Thyroid gland (tissue), 4 donors: ENCODE data around the gene FDXACB1. TPM values are rescaled to one million over a fixed set of nuclear protein-coding genes. Genes with fewer than 3 reads are reported as not detected.
A peak's percentile ranks its signal among the peaks of the same experiment; 100 is the strongest.

Experiments
- DNase-seq, 2 donors: peaks; one replicate each; pipeline ENCODE4 v3.0.0-alpha.2; 2019
- H3K27ac ChIP-seq, 3 donors: fragments of 200-600 bp; sonication (generic); 1 replicate in 2 of 3; 2 replicates in 1 of 3; pipeline ENCODE4 v1.5.1; 2016 to 2019; ENCODE audit warnings: mild to moderate bottlenecking in 1 of 3, moderate library complexity in 1 of 3
- H3K27me3 ChIP-seq: fragments of 200-600 bp; sonication (generic); one replicate; pipeline ENCODE4 v1.5.1; 2019
- H3K36me3 ChIP-seq, 2 donors: fragments of 200-600 bp; sonication (generic); one replicate each; pipeline ENCODE4 v1.5.1; 2016 to 2019
- H3K4me1 ChIP-seq, 2 donors: fragments of 200-600 bp; sonication (generic); one replicate each; pipeline ENCODE4 v1.5.1; 2017 to 2019
- H3K4me3 ChIP-seq, 3 donors: fragments of 200-600 bp; sonication (generic); replicated peaks in 1 of 3; 1 replicate in 2 of 3; 2 replicates in 1 of 3; pipeline ENCODE4 v1.5.1; 2016; ENCODE audit warnings: mild to moderate bottlenecking in 1 of 3
- H3K9me3 ChIP-seq: fragments of 200-600 bp; sonication (generic); one replicate; pipeline ENCODE4 v1.5.1; 2017
- POLR2A ChIP-seq, 2 donors: fragments of 450-650 bp; IDR thresholded peaks; one replicate each; pipeline ENCODE4 v1.6.1; 2017; ENCODE audit warnings: antibody characterized with exemption in 2 of 2, mild to moderate bottlenecking in 2 of 2, moderate library complexity in 1 of 2
- WGBS, 2 donors: methylation state at CpG; one replicate each; pipeline ENCODE4 v1.1.5; 2017; 5-methylcytosine and 5-hydroxymethylcytosine counted together
- intact Hi-C: fragments of 100-400 bp; cut with DNase I; formaldehyde crosslinking; loops from one replicate; pipeline ENCODE4 v1.15.1; 2023
- total RNA-seq, 4 donors: library from RNA; depleted of rRNA; stranded (reverse); fragments of >200 nt; gene quantifications; one replicate each; pipeline ENCODE4 v1.2.3, GENCODE V29; 2016
- TF ChIP-seq, protein P1 (sequence below), 6 experiments: fragments of 200-600 bp in 3 of 6; fragments of 450-650 bp in 3 of 6; sonication (generic) in 3 of 6; IDR thresholded peaks; one replicate each; pipeline ENCODE4 v1.5.1; 2016 to 2019; ENCODE audit warnings: antibody characterized with exemption in 6 of 6, mild to moderate bottlenecking in 2 of 6, inconsistent platforms in 1 of 6, moderate library complexity in 1 of 6

Gene FDXACB1
- total RNA-seq, 4 donors from 2014 or later, result 1.8 to 3.0 (median 2.8) TPM

DNA sequence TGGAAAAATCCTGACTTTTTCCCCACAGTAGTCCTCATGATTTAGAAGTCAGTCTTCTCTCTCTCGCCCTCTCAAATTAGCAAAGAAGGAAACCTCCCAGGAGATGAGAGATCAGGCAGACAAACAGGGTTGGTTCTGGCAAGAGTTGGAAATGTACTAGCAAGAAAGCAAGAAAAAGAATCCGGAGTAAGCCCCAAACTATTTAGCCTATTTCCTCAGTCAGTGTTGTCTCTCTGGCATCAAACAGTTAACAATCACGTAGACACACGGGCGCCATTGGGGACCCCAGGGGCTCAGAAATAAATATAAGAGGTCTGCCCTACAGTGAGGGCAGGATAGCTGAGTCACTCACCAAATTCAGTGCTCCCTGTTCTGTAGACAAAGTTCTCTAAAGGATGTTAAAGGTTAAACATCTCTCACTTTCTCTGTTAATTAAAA lies 44.4 kb upstream of the FDXACB1 start:
- H3K9me3 ChIP-seq, result no peaks in the 10 kb centered on the region
- WGBS, 2 donors, result 14 to 29% methylated on average over 5 of the region's 5 CpGs
- H3K4me3 ChIP-seq, result no peak overlapping the region
- H3K27ac ChIP-seq, result peak overlapping the region; percentile 83 to 95 (median 94)
- no peaks in the 10 kb centered on the region for H3K27me3 ChIP-seq
- H3K36me3 ChIP-seq, result no peaks in the 10 kb centered on the region
- peaks cover 34 to 51% of the 10 kb centered on the region in 2 donors for H3K4me1 ChIP-seq
- TF ChIP-seq, protein P1, sequence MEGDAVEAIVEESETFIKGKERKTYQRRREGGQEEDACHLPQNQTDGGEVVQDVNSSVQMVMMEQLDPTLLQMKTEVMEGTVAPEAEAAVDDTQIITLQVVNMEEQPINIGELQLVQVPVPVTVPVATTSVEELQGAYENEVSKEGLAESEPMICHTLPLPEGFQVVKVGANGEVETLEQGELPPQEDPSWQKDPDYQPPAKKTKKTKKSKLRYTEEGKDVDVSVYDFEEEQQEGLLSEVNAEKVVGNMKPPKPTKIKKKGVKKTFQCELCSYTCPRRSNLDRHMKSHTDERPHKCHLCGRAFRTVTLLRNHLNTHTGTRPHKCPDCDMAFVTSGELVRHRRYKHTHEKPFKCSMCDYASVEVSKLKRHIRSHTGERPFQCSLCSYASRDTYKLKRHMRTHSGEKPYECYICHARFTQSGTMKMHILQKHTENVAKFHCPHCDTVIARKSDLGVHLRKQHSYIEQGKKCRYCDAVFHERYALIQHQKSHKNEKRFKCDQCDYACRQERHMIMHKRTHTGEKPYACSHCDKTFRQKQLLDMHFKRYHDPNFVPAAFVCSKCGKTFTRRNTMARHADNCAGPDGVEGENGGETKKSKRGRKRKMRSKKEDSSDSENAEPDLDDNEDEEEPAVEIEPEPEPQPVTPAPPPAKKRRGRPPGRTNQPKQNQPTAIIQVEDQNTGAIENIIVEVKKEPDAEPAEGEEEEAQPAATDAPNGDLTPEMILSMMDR (IDR thresholded peaks at IDR 0.05), result no peak
- no peak for TF ChIP-seq POLR2A (IDR thresholded peaks at IDR 0.05)
- intact Hi-C loops, result no loop called here
- no peak for DNase-seq

DNA sequence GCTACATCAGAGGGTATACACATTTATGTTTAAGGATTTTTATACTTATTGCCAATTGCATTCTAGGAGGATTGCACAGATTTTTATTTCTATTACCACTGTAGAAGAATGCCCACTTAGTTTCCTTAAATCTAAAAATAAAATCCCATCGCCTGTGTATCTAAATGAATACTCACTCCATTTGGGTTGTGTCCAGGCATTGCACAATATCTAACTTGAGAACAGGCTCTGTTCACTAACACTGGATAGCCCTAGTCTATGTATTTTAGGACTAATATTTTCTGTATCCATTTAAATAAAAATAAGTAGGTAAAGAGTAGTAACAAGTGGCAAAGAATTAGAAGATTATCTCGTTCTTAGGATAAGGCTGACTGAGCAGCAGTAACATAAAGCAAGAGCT lies 43.8 kb upstream of the FDXACB1 start:
- H3K4me3 ChIP-seq, result no peak overlapping the region
- no peaks in the 10 kb centered on the region for H3K36me3 ChIP-seq
- H3K27me3 ChIP-seq, result no peaks in the 10 kb centered on the region
- peak; percentile 63 to 69 for DNase-seq
- H3K4me1 ChIP-seq, result peaks cover 39 to 57% of the 10 kb centered on the region in 2 donors
- WGBS, 2 donors, result 3 to 4% methylated on average over 2 of the region's 2 CpGs
- no peak for TF ChIP-seq POLR2A (IDR thresholded peaks at IDR 0.05)
- TF ChIP-seq, protein P1 (IDR thresholded peaks at IDR 0.05), result no peak
- H3K9me3 ChIP-seq, result no peaks in the 10 kb centered on the region
- peak overlapping the region; percentile 83 to 95 (median 94) for H3K27ac ChIP-seq
- intact Hi-C loops, result no loop called here

DNA sequence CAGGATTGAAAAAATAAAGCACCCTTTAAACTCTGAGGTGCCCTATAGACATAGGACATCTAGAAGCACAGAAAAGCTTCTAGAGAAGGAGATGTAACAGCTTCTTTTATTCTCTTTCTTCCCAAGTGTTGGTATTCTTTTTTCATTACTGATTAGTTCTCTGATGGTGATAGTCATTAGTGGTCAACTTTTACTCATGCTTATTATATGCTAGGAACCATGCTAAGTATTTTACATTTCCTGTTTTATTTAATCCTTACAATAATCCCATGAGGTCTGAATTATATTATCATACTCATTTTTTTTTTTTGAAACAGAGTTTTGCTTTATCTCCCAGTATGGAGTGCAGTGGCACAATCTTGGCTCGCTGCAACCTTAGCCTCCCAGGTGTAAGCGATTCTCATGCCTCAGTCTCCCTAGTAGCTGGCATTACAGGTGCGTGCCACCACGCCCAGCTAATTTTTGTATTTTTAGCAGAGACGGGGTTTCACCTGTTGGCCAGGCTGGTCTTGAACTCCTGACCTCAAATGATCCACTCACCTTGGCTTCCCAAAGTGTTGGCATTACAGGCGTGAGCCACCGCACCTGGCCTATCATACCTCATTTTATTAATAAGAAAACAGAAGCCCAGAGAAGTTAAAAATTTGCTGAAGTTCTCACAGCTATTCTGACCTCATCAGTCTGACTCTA lies 42.7 kb upstream of the FDXACB1 start:
- WGBS, 2 donors, result 88 to 93% methylated on average over 7 of the region's 7 CpGs
- intact Hi-C loops, result no loop called here
- no peak for DNase-seq
- peak overlapping the region; percentile 83 to 95 (median 94) for H3K27ac ChIP-seq
- TF ChIP-seq, protein P1 (IDR thresholded peaks at IDR 0.05), result no peak
- TF ChIP-seq POLR2A (IDR thresholded peaks at IDR 0.05), result no peak
- H3K27me3 ChIP-seq, result no peaks in the 10 kb centered on the region
- peaks cover 46 to 62% of the 10 kb centered on the region in 2 donors for H3K4me1 ChIP-seq
- no peaks in the 10 kb centered on the region for H3K36me3 ChIP-seq
- H3K9me3 ChIP-seq, result no peaks in the 10 kb centered on the region
- H3K4me3 ChIP-seq, result no peak overlapping the region

DNA sequence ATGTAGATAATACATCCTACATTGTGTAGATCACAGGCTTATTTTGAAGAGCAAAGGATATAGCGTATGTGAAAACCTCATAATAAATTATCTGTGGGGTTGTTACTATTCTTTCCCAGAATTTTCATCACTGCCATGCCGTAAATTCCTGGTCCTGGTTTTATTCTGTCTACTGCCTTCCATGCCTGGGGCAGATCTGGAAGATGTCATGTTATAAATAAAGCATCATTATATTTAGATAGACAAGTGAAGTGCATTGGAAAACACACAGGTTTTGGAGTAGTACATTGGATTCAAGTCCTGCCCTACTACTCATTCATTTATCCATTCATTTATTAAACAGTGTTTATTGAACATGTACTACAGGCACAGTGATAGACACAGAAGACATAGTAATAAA lies 41.9 kb upstream of the FDXACB1 start:
- H3K27ac ChIP-seq, result peak overlapping the region in 1 of 3 donors; percentile 94

More for the DNA sequence above, 41.9 kb upstream of the FDXACB1 start:
- intact Hi-C loops, result no loop called here
- no peak for DNase-seq
- 75 to 95% methylated on average over 2 of the region's 2 CpGs for WGBS, 2 donors
- TF ChIP-seq, protein P1 (IDR thresholded peaks at IDR 0.05), result no peak
- TF ChIP-seq POLR2A (IDR thresholded peaks at IDR 0.05), result no peak
- H3K27me3 ChIP-seq, result no peaks in the 10 kb centered on the region
- H3K36me3 ChIP-seq, result no peaks in the 10 kb centered on the region
- peaks cover 50 to 63% of the 10 kb centered on the region in 2 donors for H3K4me1 ChIP-seq
- H3K4me3 ChIP-seq, result no peak overlapping the region
- H3K9me3 ChIP-seq, result no peaks in the 10 kb centered on the region
